Osteocyte (in vitro differentiated cells): ENCODE measurements around the gene FAM174C. TPM values are rescaled to one million over a fixed set of nuclear protein-coding genes. Genes with fewer than 3 reads are reported as not detected.

Experiments
- DNase-seq: peaks from one replicate; pipeline ENCODE4 v3.0.0; 2021; ENCODE audit warnings: mixed read lengths; ENCODE audit not compliant: unreplicated experiment; ENCODE audit errors: extremely low spot score
- H3K27ac Mint-ChIP-seq: one replicate; pipeline ENCODE4 v1.8.0; 2021; ENCODE audit warnings: mild to moderate bottlenecking, mixed read lengths; ENCODE audit not compliant: unreplicated experiment
- H3K27me3 Mint-ChIP-seq: one replicate; pipeline ENCODE4 v1.8.0; 2021; ENCODE audit warnings: mixed read lengths; ENCODE audit not compliant: unreplicated experiment
- H3K36me3 Mint-ChIP-seq: one replicate; pipeline ENCODE4 v1.8.0; 2021; ENCODE audit warnings: mixed read lengths; ENCODE audit not compliant: unreplicated experiment
- H3K4me1 Mint-ChIP-seq: one replicate; pipeline ENCODE4 v1.8.0; 2021; ENCODE audit warnings: mixed read lengths; ENCODE audit not compliant: unreplicated experiment
- H3K4me3 Mint-ChIP-seq: one replicate; pipeline ENCODE4 v1.8.0; 2021; ENCODE audit warnings: mild to moderate bottlenecking, moderate library complexity, mixed read lengths; ENCODE audit not compliant: unreplicated experiment
- H3K9me3 Mint-ChIP-seq: one replicate; pipeline ENCODE4 v1.8.0; 2021; ENCODE audit warnings: mixed read lengths; ENCODE audit not compliant: unreplicated experiment
- long read RNA-seq: library from polyadenylated mRNA; unstranded; transcript quantifications from one replicate; pipeline ENCODE4 v2.0.0, GENCODE V29; 2021
- total RNA-seq: library from RNA; stranded (reverse); gene quantifications from 2 replicates; pipeline ENCODE4 v1.2.1, GENCODE V29; 2021
- TF ChIP-seq, protein P1 (sequence below): fragments of 200-600 bp; sonication (generic); IDR thresholded peaks from 2 replicates; pipeline ENCODE4 v1.5.0; 2021; ENCODE audit warnings: antibody characterized with exemption, mild to moderate bottlenecking, moderate library complexity

Gene FAM174C
- 35.3 and 35.8 TPM in 2 replicates for total RNA-seq
- long read RNA-seq, partial matches to known transcripts = 0 of 1 reads
- long read RNA-seq, other reads (novel, unspliced or antisense) = 0 of 1 reads

DNA sequence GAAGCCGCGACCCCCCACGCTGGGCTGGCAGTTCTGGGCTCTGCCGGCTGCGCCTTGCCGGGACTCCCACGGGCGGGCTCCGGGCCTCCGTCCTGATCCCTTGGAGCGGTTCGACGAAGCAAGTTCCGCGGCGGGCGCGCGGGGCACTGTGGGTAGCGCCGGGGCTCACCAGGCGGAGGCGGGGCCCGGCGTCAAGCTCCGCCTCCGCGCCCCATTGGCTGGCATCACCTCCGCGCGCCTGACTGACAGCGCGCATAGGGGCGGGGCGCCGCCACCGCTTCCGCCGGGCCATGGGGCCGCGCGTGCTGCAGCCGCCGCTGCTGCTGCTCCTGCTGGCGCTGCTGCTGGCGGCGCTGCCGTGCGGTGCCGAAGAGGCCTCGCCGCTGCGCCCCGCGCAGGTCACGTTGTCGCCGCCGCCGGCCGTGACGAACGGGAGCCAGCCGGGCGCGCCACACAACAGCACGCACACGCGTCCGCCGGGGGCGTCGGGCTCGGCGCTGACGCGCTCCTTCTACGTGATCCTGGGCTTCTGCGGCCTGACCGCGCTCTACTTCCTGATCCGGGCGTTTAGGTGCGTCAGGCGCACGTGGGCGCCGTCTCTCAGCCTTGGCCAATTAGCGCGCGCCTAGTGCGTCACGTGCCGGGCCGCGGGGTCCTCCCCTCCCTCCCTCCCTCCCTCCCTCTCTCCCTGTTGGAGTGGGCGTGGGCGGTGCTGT lies at the start of gene FAM174C:
TSS of gene FAM174C (plus strand) at position 271 of the 716 bp plus-strand sequence. CDS start at position 291, 20 bp downstream.
- H3K4me1 Mint-ChIP-seq = peaks cover 43% of the 10 kb centered on the region
- peak; percentile 97 for DNase-seq
- TF ChIP-seq, protein P1, sequence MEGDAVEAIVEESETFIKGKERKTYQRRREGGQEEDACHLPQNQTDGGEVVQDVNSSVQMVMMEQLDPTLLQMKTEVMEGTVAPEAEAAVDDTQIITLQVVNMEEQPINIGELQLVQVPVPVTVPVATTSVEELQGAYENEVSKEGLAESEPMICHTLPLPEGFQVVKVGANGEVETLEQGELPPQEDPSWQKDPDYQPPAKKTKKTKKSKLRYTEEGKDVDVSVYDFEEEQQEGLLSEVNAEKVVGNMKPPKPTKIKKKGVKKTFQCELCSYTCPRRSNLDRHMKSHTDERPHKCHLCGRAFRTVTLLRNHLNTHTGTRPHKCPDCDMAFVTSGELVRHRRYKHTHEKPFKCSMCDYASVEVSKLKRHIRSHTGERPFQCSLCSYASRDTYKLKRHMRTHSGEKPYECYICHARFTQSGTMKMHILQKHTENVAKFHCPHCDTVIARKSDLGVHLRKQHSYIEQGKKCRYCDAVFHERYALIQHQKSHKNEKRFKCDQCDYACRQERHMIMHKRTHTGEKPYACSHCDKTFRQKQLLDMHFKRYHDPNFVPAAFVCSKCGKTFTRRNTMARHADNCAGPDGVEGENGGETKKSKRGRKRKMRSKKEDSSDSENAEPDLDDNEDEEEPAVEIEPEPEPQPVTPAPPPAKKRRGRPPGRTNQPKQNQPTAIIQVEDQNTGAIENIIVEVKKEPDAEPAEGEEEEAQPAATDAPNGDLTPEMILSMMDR = no peak
- peak within 1 kb of the TSS; percentile 74 for H3K4me3 Mint-ChIP-seq
- no peaks in the 10 kb centered on the region for H3K27me3 Mint-ChIP-seq
- no peaks in the 10 kb centered on the region for H3K9me3 Mint-ChIP-seq
- peak within 1 kb of the TSS; percentile 87 for H3K27ac Mint-ChIP-seq
- H3K36me3 Mint-ChIP-seq = peaks cover 34% of the 10 kb centered on the region

DNA sequence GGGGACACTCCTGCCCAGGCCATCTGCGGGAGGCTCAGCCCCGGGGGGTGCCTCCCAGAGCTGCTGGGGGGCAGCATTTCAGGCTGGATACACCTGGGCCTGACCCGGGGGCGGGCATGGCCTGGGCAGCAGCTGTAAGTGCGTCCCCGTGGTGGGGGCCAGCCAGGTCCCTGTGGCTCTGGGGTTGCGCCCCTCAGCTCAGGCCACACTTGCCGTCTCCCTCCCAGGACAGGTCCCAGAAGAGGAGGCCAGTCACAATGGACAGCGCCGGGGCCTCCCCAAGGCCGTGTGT lies 49.2 kb upstream of the FAM174C start:
- Mint-ChIP-seq H3K4me1 (peaks cover 3% of the 10 kb centered on the region), H3K9me3 (no peaks in the 10 kb centered on the region), H3K27me3 (no peaks in the 10 kb centered on the region), H3K27ac (no peak overlapping the region), H3K4me3 (no peak overlapping the region), H3K36me3 (peaks cover 2% of the 10 kb centered on the region)
- DNase-seq = no peak
- TF ChIP-seq, protein P1 = no peak

DNA sequence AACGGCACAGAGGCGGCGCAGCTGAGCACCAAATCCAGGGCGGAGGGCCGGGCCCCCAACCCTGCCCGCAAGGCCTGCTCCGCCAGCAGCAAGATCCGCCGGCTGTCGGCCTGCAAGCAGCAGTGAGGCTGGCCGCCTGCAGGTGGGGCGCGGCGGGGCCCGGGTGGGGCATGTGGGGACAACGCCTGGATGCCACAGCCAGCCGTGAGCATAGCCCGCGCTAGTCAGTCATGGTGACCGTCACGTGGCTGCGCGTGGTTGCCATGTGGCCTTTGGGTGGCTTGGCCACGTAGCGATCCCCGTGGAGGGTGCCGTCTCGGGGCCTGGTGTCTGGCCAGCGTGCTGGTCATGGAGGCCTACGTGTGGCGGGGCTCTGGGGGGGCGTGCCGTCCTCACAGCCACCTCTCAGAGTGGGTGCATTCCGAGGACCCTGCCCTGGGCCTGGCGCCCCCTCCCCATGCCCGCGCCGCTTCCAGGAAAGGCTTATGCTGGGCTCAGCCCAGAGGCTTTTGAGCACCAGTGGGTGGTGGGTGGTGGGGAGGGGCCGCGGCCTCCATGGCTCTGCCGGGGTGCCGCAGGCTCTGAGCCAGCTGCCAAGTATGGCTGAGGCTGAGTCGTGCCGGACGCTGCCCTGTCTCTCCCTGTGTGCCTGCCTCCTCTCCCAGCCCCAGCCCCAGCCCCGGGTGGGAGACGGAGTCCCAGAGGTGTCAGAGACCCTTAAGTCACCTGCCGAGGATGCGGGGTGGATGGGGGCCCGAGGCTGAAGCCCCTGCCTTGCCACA lies 48.6 kb upstream of the FAM174C start:
- Mint-ChIP-seq H3K4me3 (no peak overlapping the region), H3K27me3 (no peaks in the 10 kb centered on the region), H3K36me3 (peaks cover 2% of the 10 kb centered on the region), H3K27ac (no peak overlapping the region), H3K4me1 (peaks cover 5% of the 10 kb centered on the region), H3K9me3 (no peaks in the 10 kb centered on the region)
- TF ChIP-seq, protein P1 = no peak
- DNase-seq = no peak

DNA sequence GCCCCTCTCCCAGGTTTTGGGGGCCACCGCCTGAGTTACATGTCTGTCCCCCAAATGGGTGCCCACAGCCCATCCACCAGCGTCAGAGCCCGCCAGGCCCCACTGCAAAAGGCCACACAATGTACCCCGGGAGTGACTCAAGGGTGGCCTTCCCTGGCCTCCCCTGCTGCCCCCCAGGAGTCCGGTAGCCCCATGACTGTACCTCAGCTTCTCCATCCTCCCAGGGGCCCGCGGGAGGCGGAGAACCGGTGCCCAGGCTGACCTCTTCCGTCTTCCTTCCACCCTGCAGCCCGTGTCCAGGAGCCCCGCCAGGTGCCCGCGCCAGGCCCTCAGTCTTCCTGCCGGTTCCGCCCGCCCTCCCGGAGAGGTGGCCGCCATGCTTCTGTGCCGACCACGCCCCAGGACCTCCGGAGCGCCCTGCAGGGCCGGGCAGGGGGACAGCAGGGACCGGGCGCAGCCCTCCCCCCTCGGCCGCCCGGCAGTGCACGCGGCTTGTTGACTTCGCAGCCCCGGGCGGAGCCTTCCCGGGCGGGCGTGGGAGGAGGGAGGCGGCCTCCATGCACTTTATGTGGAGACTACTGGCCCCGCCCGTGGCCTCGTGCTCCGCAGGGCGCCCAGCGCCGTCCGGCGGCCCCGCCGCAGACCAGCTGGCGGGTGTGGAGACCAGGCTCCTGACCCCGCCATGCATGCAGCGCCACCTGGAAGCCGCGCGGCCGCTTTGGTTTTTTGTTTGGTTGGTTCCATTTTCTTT lies 47.9 kb upstream of the FAM174C start:
- H3K27ac Mint-ChIP-seq = no peak overlapping the region
- TF ChIP-seq, protein P1 = no peak

More for the DNA sequence above, 47.9 kb upstream of the FAM174C start:
- H3K9me3 Mint-ChIP-seq = no peaks in the 10 kb centered on the region
- no peaks in the 10 kb centered on the region for H3K27me3 Mint-ChIP-seq
- H3K36me3 Mint-ChIP-seq = peaks cover 2% of the 10 kb centered on the region
- DNase-seq = no peak
- H3K4me1 Mint-ChIP-seq = peaks cover 5% of the 10 kb centered on the region
- no peak overlapping the region for H3K4me3 Mint-ChIP-seq
